IPS-20b (cell line): ENCODE data around the gene EIF2A.
"Not testable (repeated sequence)": the region's sequence is repeated elsewhere in the genome, so short reads cannot be mapped to it uniquely, and the experiment has no call there.

Source experiments
- H3K27ac ChIP-seq: one replicate; pipeline ENCODE4 v1.5.1; 2013; ENCODE audit warnings: low read length
- H3K27me3 ChIP-seq: 2 replicates; pipeline ENCODE4 v1.6.1; 2013; ENCODE audit warnings: mild to moderate bottlenecking, low read length, inconsistent platforms; ENCODE audit not compliant: insufficient read depth
- H3K36me3 ChIP-seq: 2 replicates; pipeline ENCODE4 v1.6.1; 2013; ENCODE audit warnings: low read depth, mild to moderate bottlenecking, inconsistent platforms, low read length, moderate library complexity; ENCODE audit not compliant: insufficient read depth
- H3K4me1 ChIP-seq: 2 replicates; pipeline ENCODE4 v1.6.1; 2013; ENCODE audit warnings: mild to moderate bottlenecking, control low read depth, inconsistent platforms, low read length, moderate library complexity; ENCODE audit not compliant: insufficient read depth
- H3K4me3 ChIP-seq: 2 replicates; pipeline ENCODE4 v1.5.1; 2013; ENCODE audit warnings: mild to moderate bottlenecking, low read length, inconsistent platforms
- H3K9ac ChIP-seq: 2 replicates; pipeline ENCODE4 v1.6.1; 2013; ENCODE audit warnings: low read depth, mild to moderate bottlenecking, inconsistent platforms, low read length, moderate library complexity
- H3K9me3 ChIP-seq: 2 replicates; pipeline ENCODE4 v1.6.1; 2013; ENCODE audit warnings: mild to moderate bottlenecking, low read depth, low read length, inconsistent platforms; ENCODE audit not compliant: insufficient read depth

The EIF2A gene

DNA sequence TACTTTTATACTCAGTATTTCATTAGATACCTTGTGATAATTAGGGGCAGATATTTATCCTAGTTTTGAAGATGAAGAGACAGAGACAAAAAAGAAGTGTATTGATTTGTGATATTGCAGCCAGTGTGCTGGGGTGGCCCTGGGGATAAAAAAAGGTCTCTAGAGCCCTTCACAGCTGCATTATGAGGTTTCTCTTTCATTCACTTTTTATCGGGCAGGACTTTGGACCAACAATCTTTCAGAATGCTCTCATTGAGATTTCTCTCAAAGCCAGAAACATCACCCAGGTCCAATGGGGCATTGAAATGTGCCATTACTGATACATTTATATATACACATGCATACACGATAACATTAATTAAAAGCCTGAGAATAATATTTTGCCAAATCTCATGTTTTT, 36.0 kb downstream of the EIF2A start:
- Histone ChIP-seq H3K36me3 (peaks cover 82% of the 10 kb centered on the region), H3K27me3 (no peaks in the 10 kb centered on the region), H3K27ac (no peak overlapping the region), H3K4me3 (no peak overlapping the region), H3K4me1 (no peaks in the 10 kb centered on the region), H3K9ac (no peak overlapping the region), H3K9me3 (no peaks in the 10 kb centered on the region)

DNA sequence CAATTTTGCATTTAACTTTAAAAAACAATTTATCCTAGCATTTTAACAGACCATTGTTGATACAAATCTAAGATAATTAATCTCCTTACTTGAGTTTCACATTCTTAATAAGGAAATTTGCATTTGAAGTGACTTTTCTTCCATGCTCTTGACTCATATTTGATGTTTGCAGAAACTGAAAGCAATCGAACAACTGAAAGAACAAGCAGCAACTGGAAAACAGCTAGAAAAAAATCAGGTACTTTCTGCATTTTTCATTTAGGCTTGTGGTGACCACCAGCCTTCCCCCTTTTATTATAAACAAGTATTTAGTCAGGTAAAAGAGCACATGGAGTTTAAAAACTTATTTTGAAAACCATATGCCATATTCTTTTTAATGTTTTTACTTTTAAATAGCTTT, 36.4 kb downstream of the EIF2A start:
- Histone ChIP-seq H3K27me3 (no peaks in the 10 kb centered on the region), H3K27ac (no peak overlapping the region), H3K36me3 (peaks cover 79% of the 10 kb centered on the region)

DNA sequence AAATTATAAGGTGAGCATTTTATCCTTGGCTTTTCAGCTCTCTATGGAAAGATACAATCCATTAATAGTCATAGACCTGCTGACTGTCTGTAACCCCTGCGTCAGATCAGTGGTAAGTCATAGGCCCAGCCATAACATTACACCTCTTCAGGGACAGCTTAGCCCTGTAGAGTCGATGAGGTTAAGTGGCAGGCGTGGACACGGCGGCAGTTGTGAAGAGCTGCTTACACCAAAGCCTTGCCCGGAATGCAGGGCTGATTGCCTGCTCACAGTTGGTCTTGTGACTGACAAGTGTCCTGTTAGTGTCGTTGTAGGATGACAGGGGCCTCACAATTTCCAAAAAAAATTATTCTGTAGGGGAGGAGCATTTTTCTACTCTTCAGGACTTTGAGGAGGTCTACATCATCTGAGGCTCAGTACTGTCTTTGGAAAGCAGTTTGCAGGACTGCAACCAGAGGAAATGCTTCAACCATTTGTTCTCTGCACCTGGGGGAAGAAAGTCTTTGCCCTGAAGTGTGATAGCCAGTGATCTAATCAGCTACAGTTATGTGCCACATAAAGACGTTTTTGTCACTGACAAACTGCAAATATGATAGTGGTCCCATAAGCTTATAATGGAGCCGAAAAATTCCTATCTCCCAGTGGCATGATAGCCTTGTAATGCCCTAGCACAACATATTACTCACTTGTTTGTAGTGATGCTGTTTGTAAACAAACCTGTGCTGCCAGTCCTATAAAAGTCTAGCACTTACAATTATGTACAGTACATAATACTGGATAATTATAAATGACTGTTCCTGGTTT, 41.6 kb downstream of the EIF2A start:
- Histone ChIP-seq H3K27me3 (no peaks in the 10 kb centered on the region), H3K4me3 (no peak overlapping the region), H3K9me3 (no peaks in the 10 kb centered on the region), H3K36me3 (peaks cover 36% of the 10 kb centered on the region), H3K9ac (no peak overlapping the region), H3K4me1 (no peaks in the 10 kb centered on the region), H3K27ac (no peak overlapping the region)

More for the DNA sequence above, 36.4 kb downstream of the EIF2A start:
- H3K4me3 ChIP-seq, result no peak overlapping the region
- no peaks in the 10 kb centered on the region for H3K9me3 ChIP-seq
- H3K9ac ChIP-seq, result no peak overlapping the region
- H3K4me1 ChIP-seq, result no peaks in the 10 kb centered on the region

DNA sequence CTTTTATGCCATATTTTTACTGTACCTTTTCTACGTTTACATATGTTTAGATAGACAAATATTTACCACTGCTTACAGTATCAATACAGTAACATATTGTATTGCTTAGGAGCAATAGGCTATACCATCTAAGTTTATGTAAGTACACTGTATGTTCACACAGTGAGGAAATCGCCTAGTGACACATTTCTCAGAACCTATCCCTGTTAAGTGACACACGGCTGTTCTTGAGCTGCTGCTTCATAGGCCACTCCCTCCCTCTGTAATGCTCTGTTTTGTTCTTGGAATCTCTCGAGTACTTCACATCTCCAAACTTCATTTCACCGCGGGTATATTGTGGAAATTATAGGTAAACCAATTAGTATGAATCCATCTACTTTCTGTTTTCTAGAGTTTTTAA, 43.2 kb downstream of the EIF2A start:
- Histone ChIP-seq H3K36me3 (peaks cover 21% of the 10 kb centered on the region), H3K9ac (no peak overlapping the region), H3K4me3 (no peak overlapping the region), H3K27ac (no peak overlapping the region), H3K27me3 (no peaks in the 10 kb centered on the region), H3K9me3 (no peaks in the 10 kb centered on the region), H3K4me1 (no peaks in the 10 kb centered on the region)

DNA sequence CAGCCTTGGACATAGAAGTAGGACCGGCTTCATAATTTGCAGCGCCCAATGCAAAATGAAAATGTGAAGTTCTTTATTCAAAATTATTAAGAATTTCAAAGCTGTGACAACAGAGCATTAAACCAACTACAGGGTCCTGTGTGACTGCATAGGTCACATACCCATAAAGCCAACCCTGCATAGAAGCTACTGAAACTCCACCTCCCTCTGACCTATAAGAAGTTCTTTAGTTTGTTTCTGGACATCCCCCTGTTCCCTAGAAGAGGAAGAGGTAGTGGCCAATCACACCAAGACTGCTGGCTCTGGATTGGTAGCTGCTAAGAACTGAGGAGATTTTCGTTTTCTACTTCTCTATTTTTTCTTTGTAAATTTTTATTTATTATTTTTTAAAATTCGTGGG, 47.6 kb downstream of the EIF2A start:
- H3K4me1 ChIP-seq, result peaks cover 8% of the 10 kb centered on the region; the same call in 1 of the 2 replicates
- no peak overlapping the region for H3K9ac ChIP-seq
- no peaks in the 10 kb centered on the region for H3K9me3 ChIP-seq
- H3K4me3 ChIP-seq, result no peak overlapping the region
- no peak overlapping the region for H3K27ac ChIP-seq
- no peaks in the 10 kb centered on the region for H3K36me3 ChIP-seq
- H3K27me3 ChIP-seq, result no peaks in the 10 kb centered on the region

DNA sequence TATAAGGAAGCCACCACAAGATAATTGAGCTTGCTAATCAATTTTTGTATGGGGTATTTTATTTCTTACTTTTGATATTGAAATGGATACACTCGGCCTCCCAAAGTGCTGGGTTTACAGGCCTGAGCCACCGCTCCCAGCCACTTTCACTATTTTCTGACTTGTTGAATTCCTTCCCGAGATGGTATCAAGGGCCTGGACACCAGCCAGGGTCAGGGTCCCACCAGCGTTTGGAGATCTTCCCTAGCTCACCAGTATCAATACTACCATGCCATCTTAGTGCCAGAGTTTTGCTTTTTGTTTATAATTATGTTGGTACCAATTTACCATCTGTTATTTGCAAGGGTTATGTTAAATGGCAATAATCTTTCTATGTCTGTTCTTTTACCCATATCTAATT, 51.1 kb downstream of the EIF2A start:
- H3K4me3 ChIP-seq, result no peak overlapping the region
- H3K36me3 ChIP-seq, result no peaks in the 10 kb centered on the region
- no peaks in the 10 kb centered on the region for H3K9me3 ChIP-seq
- no peak overlapping the region for H3K9ac ChIP-seq
- H3K27me3 ChIP-seq, result no peaks in the 10 kb centered on the region
- no peak overlapping the region for H3K27ac ChIP-seq
- peaks cover 22% of the 10 kb centered on the region; the same call in 1 of the 2 replicates for H3K4me1 ChIP-seq

DNA sequence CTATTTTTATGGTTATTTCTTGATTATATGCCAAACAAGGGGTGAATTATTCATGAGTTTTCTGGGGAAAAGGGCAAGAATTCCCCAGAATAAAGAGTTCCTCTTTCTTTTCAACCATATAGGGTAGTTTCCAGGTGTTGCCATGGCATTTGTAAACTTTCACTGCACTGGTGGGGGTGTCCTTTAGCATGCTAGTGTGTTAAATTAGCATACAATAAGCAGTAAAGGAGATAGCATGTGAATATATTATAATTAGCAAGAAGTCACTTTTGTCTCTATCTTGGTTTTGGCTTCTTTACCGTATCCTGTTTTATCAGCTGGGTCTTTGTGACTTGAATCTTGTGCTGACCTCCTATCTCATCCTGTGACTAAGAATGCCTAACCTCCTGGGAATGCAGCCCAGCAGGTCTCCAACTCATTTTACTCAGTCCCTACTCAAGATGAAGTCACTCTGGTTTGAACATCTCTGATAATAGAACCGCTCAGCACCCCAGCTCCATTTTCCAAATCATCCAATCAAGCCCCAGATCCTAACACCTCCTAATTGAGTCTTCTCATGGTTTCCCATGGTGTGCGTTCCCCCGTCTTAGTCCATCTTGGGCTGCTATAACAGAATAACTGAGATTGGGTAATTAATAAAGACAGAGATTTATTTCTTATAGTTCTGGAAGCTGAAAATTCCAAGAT, 53.2 kb downstream of the EIF2A start:
- Histone ChIP-seq H3K4me1 (peaks cover 22% of the 10 kb centered on the region; the same call in 1 of the 2 replicates), H3K27me3 (no peaks in the 10 kb centered on the region), H3K27ac (peak overlapping the region; percentile 84), H3K9me3 (no peaks in the 10 kb centered on the region), H3K36me3 (no peaks in the 10 kb centered on the region), H3K9ac (peak overlapping the region; percentile 64; the same call in 1 of the 2 replicates), H3K4me3 (peak overlapping the region; percentile 19)

DNA sequence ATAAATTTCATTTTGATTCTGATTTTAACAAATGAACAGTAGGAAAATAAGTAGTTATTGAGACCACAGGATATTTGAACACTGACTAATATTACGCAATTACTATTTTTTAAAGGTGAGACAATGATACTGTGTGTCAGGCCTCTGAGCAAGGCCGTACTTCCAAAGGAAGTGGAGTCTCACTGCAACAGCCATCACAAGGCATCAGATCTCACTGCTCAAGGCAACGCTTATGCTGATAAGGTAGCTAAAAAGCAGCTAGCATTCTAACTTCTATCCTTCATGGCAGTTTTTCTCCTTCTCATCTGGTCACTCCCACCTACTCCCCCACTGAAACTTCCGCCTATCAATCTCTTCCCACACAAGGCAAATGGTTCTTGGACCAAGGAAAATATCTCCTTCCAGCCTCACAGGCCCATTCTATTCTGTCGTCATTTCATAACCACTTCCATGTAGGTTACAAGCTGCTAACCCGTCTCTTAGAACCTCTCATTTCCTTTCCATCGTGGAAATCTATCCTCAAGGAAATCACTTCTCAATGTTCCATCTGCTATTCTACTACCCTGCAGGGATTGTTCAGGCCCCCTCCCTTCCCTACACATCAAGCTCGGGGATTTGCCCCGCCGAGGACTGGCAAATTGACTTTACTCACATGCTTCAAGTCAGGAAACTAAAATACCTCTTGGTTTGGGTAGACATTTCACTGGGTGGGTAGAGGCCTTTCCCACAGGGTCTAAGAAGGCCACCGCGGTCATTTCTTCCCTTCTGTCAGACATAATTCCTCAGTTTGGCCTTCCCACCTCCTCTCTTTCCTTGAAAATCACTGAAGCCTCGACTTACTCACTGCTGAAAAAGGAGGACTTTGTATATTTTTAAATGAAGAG, 54.3 kb downstream of the EIF2A start:
- Histone ChIP-seq H3K4me3 (peak overlapping the region; percentile 19; the same call in 1 of the 2 replicates), H3K9ac (peak overlapping the region; percentile 64; the same call in 1 of the 2 replicates), H3K4me1 (peaks cover 26% of the 10 kb centered on the region; the same call in 1 of the 2 replicates), H3K27ac (peak overlapping the region; percentile 84)
- H3K9me3 ChIP-seq, H3K27me3 ChIP-seq, H3K36me3 ChIP-seq: not testable (repeated sequence)

DNA sequence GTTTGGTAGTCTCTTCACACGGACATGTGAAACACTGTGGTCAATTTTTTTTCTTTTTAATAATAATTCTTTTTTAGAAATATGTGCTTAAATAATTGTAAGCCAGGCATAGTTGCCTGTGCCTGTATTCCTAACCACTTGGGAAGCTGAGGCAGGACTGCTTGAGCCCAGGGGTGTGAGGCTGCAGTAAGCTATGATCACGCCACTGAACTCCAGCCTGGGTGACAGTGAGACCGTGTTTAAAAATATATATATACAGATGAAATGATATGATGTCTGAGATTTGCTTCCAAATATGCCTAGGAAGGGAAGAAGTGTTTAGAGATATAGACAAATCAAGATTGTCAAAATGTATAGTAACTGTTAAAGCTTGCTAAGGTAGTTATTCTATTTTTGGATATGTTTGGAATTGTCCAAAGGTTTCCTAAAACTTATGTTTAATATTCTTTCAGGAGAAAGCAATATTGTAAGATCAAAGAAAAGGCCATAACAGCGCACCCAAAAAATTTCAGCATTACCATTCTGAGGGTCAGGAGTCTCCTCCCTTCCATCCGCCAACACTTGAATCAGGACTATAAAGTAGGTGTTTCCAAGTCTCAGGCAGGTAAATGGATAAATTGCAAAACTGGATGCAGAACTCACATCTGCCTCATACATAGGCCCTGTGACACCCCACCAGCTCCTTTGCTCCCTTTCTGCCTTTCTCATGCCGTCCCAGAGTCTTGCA, 56.0 kb downstream of the EIF2A start:
- Histone ChIP-seq H3K36me3 (peaks cover 8% of the 10 kb centered on the region; the same call in 1 of the 2 replicates), H3K27me3 (no peaks in the 10 kb centered on the region), H3K4me1 (peaks cover 33% of the 10 kb centered on the region), H3K9ac (peak overlapping the region; percentile 84), H3K27ac (peak overlapping the region; percentile 99), H3K9me3 (no peaks in the 10 kb centered on the region), H3K4me3 (peak overlapping the region; percentile 75)

DNA sequence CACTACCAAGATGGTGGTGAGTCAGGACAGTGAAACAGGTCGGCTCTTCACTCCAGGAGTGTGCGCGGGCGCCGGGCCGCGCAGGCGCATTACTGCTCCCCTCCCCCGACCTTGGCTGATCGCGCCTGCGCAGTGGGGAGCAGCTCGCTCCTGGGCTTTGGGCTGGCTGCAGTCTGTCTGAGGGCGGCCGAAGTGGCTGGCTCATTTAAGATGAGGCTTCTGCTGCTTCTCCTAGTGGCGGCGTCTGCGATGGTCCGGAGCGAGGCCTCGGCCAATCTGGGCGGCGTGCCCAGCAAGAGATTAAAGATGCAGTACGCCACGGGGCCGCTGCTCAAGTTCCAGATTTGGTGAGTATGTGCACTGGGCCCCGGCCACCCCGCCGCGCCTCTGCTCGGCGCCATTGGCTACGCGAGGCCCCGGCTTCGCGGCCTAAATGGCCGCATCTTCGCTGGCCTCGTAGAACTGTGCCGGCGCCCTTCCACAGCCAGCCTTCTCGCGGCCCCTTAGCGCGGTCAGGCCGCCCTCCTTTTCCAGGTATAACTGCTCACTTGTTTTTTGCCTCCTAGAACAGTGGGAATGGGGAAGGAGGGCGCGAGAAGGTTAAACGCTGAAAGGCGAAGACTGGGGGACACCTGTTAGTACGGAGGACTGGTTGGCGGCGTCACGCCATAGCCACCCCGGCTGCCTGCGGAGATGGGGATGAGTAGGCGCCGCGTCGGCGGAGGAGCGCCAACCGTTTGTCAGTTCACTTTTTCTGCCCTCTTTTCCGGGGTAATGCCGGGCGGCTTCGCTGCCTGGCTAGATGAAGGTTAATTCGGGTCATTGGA, 56.8 kb downstream of the EIF2A start, which contains the start of gene SELENOT:
Gene SELENOT (plus strand): TSS at position 169 of the 827 bp plus-strand sequence. CDS start 42 bp downstream, at position 211.
- H3K36me3 ChIP-seq, result peaks cover 8% of the 10 kb centered on the region; the same call in 1 of the 2 replicates
- no peaks in the 10 kb centered on the region for H3K27me3 ChIP-seq
- peaks cover 33% of the 10 kb centered on the region for H3K4me1 ChIP-seq
- peak within 1 kb of the TSS; percentile 99 for H3K27ac ChIP-seq
- H3K4me3 ChIP-seq, result peak within 1 kb of the TSS; percentile 75
- H3K9ac ChIP-seq, result peak within 1 kb of the TSS; percentile 84
- H3K9me3 ChIP-seq, result no peaks in the 10 kb centered on the region
